Omental fat pad (tissue), 4 donors: ENCODE measurements around the gene IL16. TPM values are rescaled to one million over a fixed set of nuclear protein-coding genes. Genes with fewer than 3 reads are reported as not detected.

Source experiments
- ATAC-seq: fragments of 150-250 bp; one replicate; pipeline ENCODE4 v1.9.1; 2016; ENCODE audit warnings: mild to moderate bottlenecking, moderate library complexity; ENCODE audit not compliant: low FRiP score
- DNase-seq: peaks from one replicate; pipeline ENCODE4 v3.0.0-alpha.2; 2019; ENCODE audit warnings: low spot score
- CTCF ChIP-seq, 3 donors: fragments of 450-650 bp; IDR thresholded peaks; one replicate each; pipeline ENCODE4 v1.5.1; 2016 to 2017; ENCODE audit warnings: antibody characterized with exemption in 3 of 3, mild to moderate bottlenecking in 3 of 3, moderate library complexity in 2 of 3
- total RNA-seq, 4 donors: library from RNA; depleted of rRNA; stranded (reverse); fragments of >200 nt; gene quantifications; one replicate each; pipeline ENCODE4 v1.1.0, GENCODE V29; 2016

The IL16 gene
- total RNA-seq, 4 donors from 2014 or later: 22.7 to 45.8 (median 34.4) TPM

GRCh38 chr15:81215983-81216382 is 19.3 kb downstream of the IL16 start:
- ATAC-seq (no peak), DNase-seq (no peak)
- TF ChIP-seq CTCF (IDR thresholded peaks at IDR 0.05): no peak

- DNase-seq (no peak), ATAC-seq (no peak)
- no peak for TF ChIP-seq CTCF (IDR thresholded peaks at IDR 0.05)
Observed at GRCh38 chr15:81216422-81216821, 19.7 kb downstream of the IL16 start.

GRCh38 chr15:81221449-81221848 is 24.8 kb downstream of the IL16 start:
- ATAC-seq (peak; percentile 45), DNase-seq (no peak)
- TF ChIP-seq CTCF (IDR thresholded peaks at IDR 0.05): no peak

- no peak for ATAC-seq
- no peak for TF ChIP-seq CTCF (IDR thresholded peaks at IDR 0.05)
- no peak for DNase-seq
Observed at GRCh38 chr15:81222007-81222406, 25.3 kb downstream of the IL16 start.

GRCh38 chr15:81223346-81223971 is 26.8 kb downstream of the IL16 start:
- ATAC-seq (no peak), DNase-seq (no peak)
- TF ChIP-seq CTCF (IDR thresholded peaks at IDR 0.05): no peak

- ATAC-seq (no peak), DNase-seq (no peak)
- no peak for TF ChIP-seq CTCF (IDR thresholded peaks at IDR 0.05)
Observed at GRCh38 chr15:81224232-81224631, 27.6 kb downstream of the IL16 start.

- no peak for TF ChIP-seq CTCF (IDR thresholded peaks at IDR 0.05)
- ATAC-seq (no peak), DNase-seq (no peak)
Observed at GRCh38 chr15:81225161-81225671, 28.5 kb downstream of the IL16 start.
